ENCODE data around the gene EIF3D.

Gene EIF3D

DNA sequence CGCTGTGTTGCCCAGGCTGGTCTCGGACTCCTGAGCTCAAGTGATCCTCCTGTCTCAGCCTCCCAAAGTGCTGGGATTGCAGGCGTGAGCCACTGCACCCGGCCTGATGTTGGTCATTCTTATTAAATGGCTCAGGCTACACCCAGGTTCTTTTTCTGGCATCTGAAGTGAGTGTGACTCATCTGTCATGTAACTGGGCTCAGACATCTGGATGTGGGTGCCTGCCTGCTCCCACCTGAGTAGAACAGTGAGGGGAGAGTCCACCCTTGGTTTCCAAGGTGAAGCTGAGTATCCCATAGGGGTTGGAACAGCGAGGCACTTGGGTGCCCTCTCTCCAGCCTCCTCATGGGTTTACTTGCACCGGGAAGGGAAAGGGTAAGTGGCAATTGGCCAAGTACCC is 36.7 kb upstream of the EIF3D start:
- H3K9ac ChIP-seq, result no peak overlapping the region
- H3K4me3 ChIP-seq (ENCODE audit: low read depth, low read length), result no peak overlapping the region
- H3K36me3 ChIP-seq (ENCODE audit: control insufficient read depth, insufficient read depth, low read length), result no peaks in the 10 kb centered on the region
- no peak overlapping the region for H2AFZ ChIP-seq
- TF ChIP-seq, protein P1, sequence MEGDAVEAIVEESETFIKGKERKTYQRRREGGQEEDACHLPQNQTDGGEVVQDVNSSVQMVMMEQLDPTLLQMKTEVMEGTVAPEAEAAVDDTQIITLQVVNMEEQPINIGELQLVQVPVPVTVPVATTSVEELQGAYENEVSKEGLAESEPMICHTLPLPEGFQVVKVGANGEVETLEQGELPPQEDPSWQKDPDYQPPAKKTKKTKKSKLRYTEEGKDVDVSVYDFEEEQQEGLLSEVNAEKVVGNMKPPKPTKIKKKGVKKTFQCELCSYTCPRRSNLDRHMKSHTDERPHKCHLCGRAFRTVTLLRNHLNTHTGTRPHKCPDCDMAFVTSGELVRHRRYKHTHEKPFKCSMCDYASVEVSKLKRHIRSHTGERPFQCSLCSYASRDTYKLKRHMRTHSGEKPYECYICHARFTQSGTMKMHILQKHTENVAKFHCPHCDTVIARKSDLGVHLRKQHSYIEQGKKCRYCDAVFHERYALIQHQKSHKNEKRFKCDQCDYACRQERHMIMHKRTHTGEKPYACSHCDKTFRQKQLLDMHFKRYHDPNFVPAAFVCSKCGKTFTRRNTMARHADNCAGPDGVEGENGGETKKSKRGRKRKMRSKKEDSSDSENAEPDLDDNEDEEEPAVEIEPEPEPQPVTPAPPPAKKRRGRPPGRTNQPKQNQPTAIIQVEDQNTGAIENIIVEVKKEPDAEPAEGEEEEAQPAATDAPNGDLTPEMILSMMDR (IDR thresholded peaks at IDR 0.05), result no peak
- no peak overlapping the region for H3K27ac ChIP-seq
- no peaks in the 10 kb centered on the region for H3K9me3 ChIP-seq (ENCODE audit: control insufficient read depth, low read length)
- H3K27me3 ChIP-seq (ENCODE audit: control insufficient read depth, insufficient read depth, low read length), result no peaks in the 10 kb centered on the region
- H3K4me1 ChIP-seq, result no peaks in the 10 kb centered on the region
- no peaks in the 10 kb centered on the region for H3K79me2 ChIP-seq
- no peak overlapping the region for H3K4me2 ChIP-seq (ENCODE audit: low read length)

DNA sequence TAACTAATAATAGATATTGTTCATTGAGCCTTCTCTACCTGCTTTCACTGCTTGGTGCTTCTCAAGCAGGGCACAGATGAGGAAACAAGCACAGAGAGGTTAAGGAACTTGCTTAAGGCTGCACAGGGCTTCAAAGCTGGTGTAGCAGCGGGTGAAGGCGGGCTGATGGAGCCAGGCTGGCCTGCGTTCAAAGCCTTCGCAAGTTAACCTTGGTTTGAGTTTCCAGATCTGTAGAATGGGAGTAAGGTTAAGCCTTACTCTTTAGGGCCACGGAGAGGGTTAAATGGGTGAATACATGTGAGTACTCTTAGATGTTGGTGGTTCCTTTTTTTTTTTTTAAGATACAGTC is 36.2 kb upstream of the EIF3D start:
- Histone ChIP-seq H3K4me1 (no peaks in the 10 kb centered on the region), H3K79me2 (no peaks in the 10 kb centered on the region), H3K9ac (no peak overlapping the region), H3K4me2 (ENCODE audit: low read length) (no peak overlapping the region), H3K36me3 (ENCODE audit: control insufficient read depth, insufficient read depth, low read length) (no peaks in the 10 kb centered on the region), H2AFZ (no peak overlapping the region), H3K27me3 (ENCODE audit: control insufficient read depth, insufficient read depth, low read length) (no peaks in the 10 kb centered on the region), H3K4me3 (ENCODE audit: low read depth, low read length) (no peak overlapping the region), H3K27ac (no peak overlapping the region), H3K9me3 (ENCODE audit: control insufficient read depth, low read length) (no peaks in the 10 kb centered on the region)
- TF ChIP-seq, protein P1 (IDR thresholded peaks at IDR 0.05), result no peak

DNA sequence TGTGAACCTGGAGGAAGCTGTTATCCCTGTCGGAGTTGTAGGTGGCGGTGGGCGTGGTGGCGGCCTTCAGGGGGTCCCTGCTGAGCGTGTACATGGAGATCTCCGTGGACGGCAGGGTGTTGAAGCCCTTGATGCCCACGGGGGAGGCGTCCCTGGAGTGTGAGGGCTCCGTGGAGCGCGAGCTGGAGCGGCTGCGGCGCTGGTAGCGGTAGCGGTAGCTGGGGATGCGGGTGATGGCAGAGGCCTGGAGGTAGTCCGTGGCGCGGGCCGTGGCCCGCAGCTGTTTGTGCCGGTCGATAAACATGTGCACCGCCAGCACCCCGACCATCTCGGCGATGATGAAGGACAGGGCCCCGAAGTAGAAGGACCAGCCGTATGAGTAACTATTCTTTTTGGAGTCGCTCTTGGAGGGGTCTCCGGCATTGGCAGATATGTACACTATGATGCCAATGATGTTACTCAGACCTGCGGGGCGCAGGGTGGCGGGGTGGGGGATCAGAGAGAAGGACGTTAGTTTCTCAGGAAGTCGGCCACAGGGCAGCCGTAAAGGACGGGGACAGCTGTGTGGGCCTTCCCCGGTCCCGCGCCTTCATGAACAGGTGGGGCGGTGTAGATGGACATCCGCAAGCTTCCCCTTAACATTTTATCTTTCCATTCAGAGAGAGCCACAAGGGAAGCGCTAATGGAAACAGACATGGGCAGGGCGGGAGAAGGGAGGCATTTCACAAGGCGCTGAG is 35.6 kb upstream of the EIF3D start:
- TF ChIP-seq, protein P1 (IDR thresholded peaks at IDR 0.05), result no peak

DNA sequence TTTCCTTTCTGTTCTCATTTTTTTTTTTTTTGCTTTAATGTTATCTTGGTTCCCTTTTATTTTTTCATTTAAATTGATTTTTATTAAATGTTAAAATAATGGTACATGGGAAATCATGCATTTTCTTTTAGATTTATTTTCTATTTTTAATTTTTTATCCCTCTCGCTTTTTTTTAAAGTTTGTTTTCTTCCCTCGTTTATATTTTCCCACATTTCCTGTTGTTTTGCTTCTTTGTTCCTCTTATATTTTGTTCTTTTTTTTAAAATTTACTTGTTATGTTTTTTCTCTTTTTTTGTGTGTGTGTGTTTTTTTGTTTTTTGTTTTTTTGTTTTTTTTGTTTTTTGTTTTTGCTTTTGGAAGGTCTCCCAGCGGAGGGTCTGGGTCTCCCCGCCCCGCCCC is 34.9 kb upstream of the EIF3D start:
- Histone ChIP-seq H2AFZ (no peak overlapping the region), H3K36me3 (ENCODE audit: control insufficient read depth, insufficient read depth, low read length) (no peaks in the 10 kb centered on the region), H3K4me2 (ENCODE audit: low read length) (no peak overlapping the region), H3K4me1 (no peaks in the 10 kb centered on the region), H3K79me2 (no peaks in the 10 kb centered on the region), H3K27me3 (ENCODE audit: control insufficient read depth, insufficient read depth, low read length) (no peaks in the 10 kb centered on the region), H3K9ac (no peak overlapping the region), H3K4me3 (ENCODE audit: low read depth, low read length) (no peak overlapping the region), H3K27ac (no peak overlapping the region), H3K9me3 (ENCODE audit: control insufficient read depth, low read length) (no peaks in the 10 kb centered on the region)
- TF ChIP-seq, protein P1 (IDR thresholded peaks at IDR 0.05), result no peak

More for the DNA sequence above, 35.6 kb upstream of the EIF3D start:
- no peak overlapping the region for H3K27ac ChIP-seq
- H3K79me2 ChIP-seq, result no peaks in the 10 kb centered on the region
- H2AFZ ChIP-seq, result no peak overlapping the region
- no peaks in the 10 kb centered on the region for H3K9me3 ChIP-seq (ENCODE audit: control insufficient read depth, low read length)
- H3K4me2 ChIP-seq (ENCODE audit: low read length), result no peak overlapping the region
- H3K4me3 ChIP-seq (ENCODE audit: low read depth, low read length), result no peak overlapping the region
- H3K4me1 ChIP-seq, result no peaks in the 10 kb centered on the region
- no peak overlapping the region for H3K9ac ChIP-seq
- no peaks in the 10 kb centered on the region for H3K27me3 ChIP-seq (ENCODE audit: control insufficient read depth, insufficient read depth, low read length)
- no peaks in the 10 kb centered on the region for H3K36me3 ChIP-seq (ENCODE audit: control insufficient read depth, insufficient read depth, low read length)

DNA sequence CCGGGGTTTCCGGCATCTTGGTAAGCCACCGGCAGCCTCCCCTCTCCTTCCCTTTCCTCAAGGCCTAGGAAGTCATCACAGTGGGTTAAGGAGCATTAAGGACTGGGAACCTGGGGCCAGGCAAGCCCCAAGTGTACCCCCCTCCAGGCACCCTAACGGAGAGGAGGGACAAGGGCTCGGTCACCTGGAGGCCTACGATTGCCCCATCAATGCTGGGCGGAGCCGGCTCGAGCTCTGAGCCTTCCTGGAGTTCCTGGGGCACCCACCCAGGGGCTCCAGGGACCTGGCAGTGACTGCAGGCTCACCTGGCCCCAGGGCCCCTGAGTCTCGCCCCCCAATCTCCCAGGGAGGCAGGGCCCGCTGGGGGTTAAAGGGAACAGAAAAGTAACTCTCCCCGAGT is 34.5 kb upstream of the EIF3D start:
- Histone ChIP-seq H3K9ac (no peak overlapping the region), H2AFZ (no peak overlapping the region)
- TF ChIP-seq, protein P1 (IDR thresholded peaks at IDR 0.05), result no peak

More for the DNA sequence above, 34.5 kb upstream of the EIF3D start:
- Histone ChIP-seq H3K4me3 (ENCODE audit: low read depth, low read length) (no peak overlapping the region), H3K9me3 (ENCODE audit: control insufficient read depth, low read length) (no peaks in the 10 kb centered on the region), H3K27me3 (ENCODE audit: control insufficient read depth, insufficient read depth, low read length) (no peaks in the 10 kb centered on the region), H3K79me2 (no peaks in the 10 kb centered on the region), H3K4me2 (ENCODE audit: low read length) (no peak overlapping the region), H3K4me1 (no peaks in the 10 kb centered on the region), H3K36me3 (ENCODE audit: control insufficient read depth, insufficient read depth, low read length) (no peaks in the 10 kb centered on the region), H3K27ac (no peak overlapping the region)

Measured in parathyroid adenoma (tissue), 2 donors.